ENCODE measurements around the gene SLC2A1.

SLC2A1 gene

DNA sequence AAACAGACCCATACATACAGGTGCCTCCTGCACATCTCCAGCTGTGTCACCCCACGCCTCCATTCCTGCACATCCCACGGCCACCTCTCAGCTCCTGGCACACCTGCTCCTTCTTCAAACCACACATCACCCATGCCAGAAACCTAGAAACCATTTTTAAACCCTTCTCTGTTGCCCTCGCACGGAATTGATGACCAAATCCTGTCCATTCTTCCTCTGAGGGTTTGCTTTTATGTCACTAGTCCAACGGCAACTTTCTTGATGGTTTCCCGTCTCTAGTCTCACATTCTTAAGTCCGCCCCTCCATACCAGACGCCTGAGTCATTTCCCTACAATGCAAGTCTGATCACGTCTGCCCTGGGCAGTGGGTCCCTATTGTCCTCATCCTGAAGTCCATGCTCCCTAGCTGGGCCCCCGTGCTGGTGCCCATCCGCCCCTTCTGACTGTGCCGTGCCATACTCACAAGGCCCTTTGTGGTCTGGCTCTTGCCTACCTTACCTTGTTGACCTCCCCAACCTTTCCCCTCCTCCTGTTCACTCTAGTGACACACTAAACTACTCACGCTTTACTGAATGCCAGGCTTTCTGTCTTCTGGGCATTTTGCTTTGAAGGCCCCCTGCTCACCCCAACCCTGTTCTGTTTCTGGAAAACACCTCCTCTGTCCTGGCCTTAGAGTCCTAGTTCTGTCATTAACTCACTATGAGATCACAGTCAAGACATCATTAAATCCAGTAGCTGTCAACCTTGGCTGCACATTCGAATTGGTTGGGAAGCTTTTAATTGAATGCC, 17.6 kb downstream of the SLC2A1 start:
- DNase-seq (ENCODE audit: low spot score), result peak; percentile 85
- POLR2A ChIA-PET (ENCODE audit: low non-redundant PET), result interaction anchor here (1.1 kb wide), 1 partner anchor 14 kb away, joined by 3 read pairs; no protein-coding TSS in a partner anchor
- CTCF ChIA-PET, result interaction anchor here (1.5 to 3.4 kb wide), 2 partner anchors 28 to 133 kb away, joined by 5 to 14 read pairs; no protein-coding TSS in a partner anchor
- TF ChIP-seq, protein P1, sequence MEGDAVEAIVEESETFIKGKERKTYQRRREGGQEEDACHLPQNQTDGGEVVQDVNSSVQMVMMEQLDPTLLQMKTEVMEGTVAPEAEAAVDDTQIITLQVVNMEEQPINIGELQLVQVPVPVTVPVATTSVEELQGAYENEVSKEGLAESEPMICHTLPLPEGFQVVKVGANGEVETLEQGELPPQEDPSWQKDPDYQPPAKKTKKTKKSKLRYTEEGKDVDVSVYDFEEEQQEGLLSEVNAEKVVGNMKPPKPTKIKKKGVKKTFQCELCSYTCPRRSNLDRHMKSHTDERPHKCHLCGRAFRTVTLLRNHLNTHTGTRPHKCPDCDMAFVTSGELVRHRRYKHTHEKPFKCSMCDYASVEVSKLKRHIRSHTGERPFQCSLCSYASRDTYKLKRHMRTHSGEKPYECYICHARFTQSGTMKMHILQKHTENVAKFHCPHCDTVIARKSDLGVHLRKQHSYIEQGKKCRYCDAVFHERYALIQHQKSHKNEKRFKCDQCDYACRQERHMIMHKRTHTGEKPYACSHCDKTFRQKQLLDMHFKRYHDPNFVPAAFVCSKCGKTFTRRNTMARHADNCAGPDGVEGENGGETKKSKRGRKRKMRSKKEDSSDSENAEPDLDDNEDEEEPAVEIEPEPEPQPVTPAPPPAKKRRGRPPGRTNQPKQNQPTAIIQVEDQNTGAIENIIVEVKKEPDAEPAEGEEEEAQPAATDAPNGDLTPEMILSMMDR (conservative IDR thresholded peaks at IDR 0.05; ENCODE audit: low read depth), result no peak
- H3K27ac ChIP-seq, result peak overlapping the region; percentile 97

DNA sequence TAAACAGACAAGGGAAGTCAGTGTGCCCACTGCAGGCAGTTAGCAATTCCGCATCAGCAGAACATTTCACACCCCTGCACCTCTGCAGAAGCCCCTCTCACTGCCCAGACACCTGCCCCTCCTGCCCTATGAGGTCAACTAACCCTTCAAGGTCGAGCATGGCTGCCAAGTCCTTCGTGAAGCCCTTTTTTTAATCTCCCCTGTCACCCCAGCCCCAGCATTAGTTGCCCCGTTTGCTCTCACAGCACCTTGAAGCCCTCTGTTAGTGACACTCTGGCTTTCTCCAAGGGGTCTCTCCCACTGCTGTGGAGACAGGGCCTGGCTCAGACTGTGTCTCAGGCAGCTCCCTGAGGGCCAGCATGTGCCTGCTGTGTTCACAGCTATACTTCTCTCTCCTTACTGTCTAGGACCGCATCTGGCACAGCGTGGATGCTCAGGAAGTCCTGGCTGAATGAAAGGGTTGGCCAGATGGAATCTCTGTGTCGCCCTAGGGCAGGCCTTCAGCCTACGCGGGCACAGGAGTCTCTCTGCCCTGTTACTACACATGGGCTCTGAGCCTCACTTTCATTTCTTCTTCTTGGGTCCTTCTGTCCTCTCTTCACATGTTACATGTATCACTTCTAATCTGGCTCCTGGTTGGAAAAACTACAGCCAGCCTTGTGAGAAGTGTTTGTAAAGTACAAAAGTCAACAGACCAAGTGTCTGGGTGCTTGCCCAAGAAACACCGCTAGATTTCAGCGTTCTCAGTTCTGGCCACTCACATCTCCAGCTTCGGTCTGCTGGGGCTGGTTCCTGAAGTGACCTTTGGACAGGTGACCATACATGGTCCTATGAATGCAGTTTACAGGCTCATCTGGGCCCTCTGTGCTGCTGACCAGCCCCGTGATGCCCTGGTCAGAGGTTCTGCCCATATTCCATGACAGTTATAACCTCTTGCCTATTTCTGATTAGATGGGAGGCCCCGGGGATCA, 19.7 kb downstream of the SLC2A1 start:
- TF ChIP-seq, protein P1 (conservative IDR thresholded peaks at IDR 0.05; ENCODE audit: low read depth), result no peak
- peak overlapping the region; percentile 97 for H3K27ac ChIP-seq
- ChIA-PET CTCF (interaction anchor here (0.6 kb wide), 2 partner anchors 26 to 142 kb away, joined by 3 to 6 read pairs; no protein-coding TSS in a partner anchor), POLR2A (ENCODE audit: low non-redundant PET) (no interaction called here)
- DNase-seq (ENCODE audit: low spot score), result no peak

DNA sequence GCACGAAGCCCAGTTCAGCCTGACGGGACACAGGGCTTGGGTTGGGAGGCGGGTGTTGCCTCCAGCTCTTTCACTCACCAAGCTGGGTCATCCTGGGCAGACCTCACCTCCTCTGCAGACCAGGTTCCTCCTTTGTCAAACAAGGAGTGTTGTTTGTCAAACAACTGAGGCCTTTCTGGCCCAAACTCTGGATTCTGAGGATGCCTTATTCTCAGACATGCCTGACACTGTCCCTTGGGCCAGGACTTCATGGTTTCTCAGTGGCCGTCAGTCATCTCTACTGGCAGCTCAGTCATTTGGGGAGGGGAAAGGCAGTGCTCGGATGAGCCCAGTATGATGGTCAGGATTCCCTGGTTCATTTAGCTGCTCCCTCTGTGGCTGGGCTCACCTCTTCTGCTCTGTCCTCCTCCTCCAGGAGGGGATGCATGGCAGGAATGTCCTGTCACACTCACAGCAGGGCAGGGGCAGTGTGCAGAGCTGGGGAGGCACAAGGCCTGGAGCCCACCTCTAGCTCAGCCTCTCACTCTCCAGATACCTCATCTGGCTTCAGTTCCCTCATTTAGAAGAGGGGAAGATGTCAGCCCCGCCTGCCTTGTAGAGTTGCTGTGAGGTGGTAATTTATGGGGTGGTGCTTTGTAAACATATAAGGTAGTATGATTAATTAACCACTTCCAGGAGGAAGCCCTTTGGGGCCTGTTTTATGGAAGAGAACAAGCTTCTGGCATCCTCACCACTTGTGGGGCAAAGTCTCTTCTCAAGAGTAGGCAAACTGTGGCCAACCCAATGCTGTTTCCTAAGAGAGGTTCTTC, 20.6 kb downstream of the SLC2A1 start:
- DNase-seq (ENCODE audit: low spot score), result no peak
- peak overlapping the region; percentile 97 for H3K27ac ChIP-seq

DNA sequence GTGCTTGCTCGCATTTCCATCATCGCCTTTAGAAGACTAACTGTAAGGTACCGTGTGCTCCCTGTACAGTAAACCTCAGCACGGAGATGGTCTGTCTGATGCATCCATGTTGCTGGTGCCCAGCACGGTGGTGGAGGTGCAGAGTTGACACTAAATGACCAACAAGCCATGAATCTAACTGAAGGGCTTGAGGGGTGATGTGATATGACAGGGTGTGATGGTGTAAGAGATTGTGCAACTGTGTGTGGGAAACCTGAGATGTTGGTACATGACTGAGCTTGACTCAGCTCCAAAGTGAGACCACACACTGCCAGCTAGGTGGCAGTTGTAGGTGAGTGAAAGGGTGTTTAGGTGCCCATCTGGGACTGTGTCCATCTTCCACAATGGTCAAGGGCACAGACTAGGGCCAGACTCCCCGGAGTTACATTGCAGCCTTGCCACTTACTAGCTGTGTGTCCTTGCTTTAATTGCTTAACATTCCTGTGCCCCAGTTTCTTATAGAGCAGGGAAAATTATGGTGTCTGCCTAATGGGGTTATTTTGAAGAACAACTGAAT, 21.4 kb downstream of the SLC2A1 start:
- peak overlapping the region; percentile 97 for H3K27ac ChIP-seq
- TF ChIP-seq, protein P1 (conservative IDR thresholded peaks at IDR 0.05; ENCODE audit: low read depth), result no peak
- ChIA-PET CTCF (interaction anchor here (0.6 to 2.9 kb wide), 4 partner anchors 74 to 548 kb away, joined by 3 to 17 read pairs (median 4); no protein-coding TSS in a partner anchor), POLR2A (ENCODE audit: low non-redundant PET) (no interaction called here)
- DNase-seq (ENCODE audit: low spot score), result peak; percentile 85

More for the DNA sequence above, 20.6 kb downstream of the SLC2A1 start:
- POLR2A ChIA-PET (ENCODE audit: low non-redundant PET), result no interaction called here
- TF ChIP-seq, protein P1 (conservative IDR thresholded peaks at IDR 0.05; ENCODE audit: low read depth), result no peak
- CTCF ChIA-PET, result interaction anchor here (0.6 to 2.9 kb wide), 5 partner anchors 16 to 547 kb away, joined by 3 to 17 read pairs (median 4); no protein-coding TSS in a partner anchor

DNA sequence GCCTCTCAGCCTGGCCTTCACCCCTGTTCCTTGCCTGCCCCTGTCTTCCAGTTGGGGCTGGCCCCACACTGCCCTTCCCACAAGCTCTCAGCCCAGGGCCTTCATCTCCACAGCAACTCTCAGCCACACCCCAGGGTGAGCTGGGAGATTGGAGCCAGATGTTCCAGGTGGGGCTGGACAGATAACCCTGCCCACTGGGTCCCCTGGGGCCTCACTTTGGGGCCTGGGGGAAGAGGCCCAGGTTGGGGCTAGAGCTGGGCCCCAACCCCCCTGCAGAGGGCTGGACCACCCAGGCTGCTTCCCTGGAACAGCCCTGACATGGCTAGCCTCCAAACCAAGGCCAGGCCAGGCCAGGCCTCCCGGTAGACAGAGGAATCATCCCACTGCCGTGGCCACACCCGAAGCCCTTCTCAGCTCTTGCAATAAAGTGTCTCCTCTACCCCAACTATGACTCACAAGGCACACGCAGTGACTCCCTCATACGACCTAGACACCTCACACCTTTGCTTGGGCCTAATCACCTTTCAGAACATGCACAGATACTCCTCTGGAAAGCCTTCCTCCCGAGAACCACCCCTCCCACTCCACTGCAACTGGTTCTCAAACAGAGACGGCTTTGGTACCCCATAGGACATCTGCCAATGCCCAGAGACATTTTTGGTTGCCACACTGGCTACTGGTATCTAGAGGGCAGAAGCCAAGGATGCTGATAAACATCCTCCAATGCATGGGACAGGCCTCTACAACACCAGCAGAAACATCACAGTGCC, 22.2 kb downstream of the SLC2A1 start:
- POLR2A ChIA-PET (ENCODE audit: low non-redundant PET), result no interaction called here
- TF ChIP-seq, protein P1 (conservative IDR thresholded peaks at IDR 0.05; ENCODE audit: low read depth), result no peak
- DNase-seq (ENCODE audit: low spot score), result peak; percentile 79
- H3K27ac ChIP-seq, result peak overlapping the region; percentile 97
- CTCF ChIA-PET, result interaction anchor here (0.7 to 2.9 kb wide), 3 partner anchors 13 to 588 kb away, joined by 3 to 17 read pairs (median 11); no protein-coding TSS in a partner anchor
